CD1c-positive myeloid dendritic cell (primary cell): ENCODE measurements around the gene IRAK3.

Experiments used
- DNase-seq: peaks from one replicate; pipeline ENCODE4 v3.0.0-alpha.2; 2016; ENCODE audit errors: extremely low spot score

The IRAK3 gene

DNA sequence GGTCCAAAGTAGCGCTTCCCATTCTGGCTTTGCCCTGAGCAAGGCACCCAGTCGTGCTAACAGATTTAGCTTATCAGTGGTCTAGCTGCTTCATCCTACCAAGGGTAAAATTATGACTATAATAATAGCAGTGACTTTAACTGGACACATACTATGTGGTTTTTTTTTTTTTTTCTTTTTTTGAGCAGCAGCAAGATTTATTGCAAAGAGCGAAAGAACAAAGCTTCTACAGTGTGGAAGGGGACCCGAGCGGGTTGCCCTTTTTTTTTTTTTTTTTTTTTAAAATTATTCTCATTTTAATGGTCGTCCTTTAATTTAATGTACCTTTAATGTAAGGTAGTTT is 113.8 kb downstream of the IRAK3 start:
- DNase-seq, result no peak

GRCh38 chr12:66303316-66303804 is 114.3 kb downstream of the IRAK3 start:
- DNase-seq, result peak; percentile 21
